K562 (cell line): ENCODE results near the gene DDR1. TPM values are rescaled to one million over a fixed set of nuclear protein-coding genes. Genes with fewer than 3 reads are reported as not detected.

ENCODE experiments used
- ATAC-seq: fragments of 200-7000 bp; cut with Tn5 transposase; 3 replicates; pipeline ENCODE4 v1.9.1; 2020; ENCODE audit warnings: moderate library complexity
- BruUV-seq: library from RNA; stranded (reverse); fragments of 400-500 nt; replicated peaks from 2 replicates; lab custom pipeline; 2021; lab: Mats Ljungman, UMichigan
- CTCF ChIA-PET: fragments of 300-600 bp; formaldehyde crosslinking; extraction: SDS; loops from one replicate; lab custom pipeline; 2021; ENCODE audit warnings: low intra/inter-chr PET ratio; lab: Yijun Ruan, JAX
- POLR2A ChIA-PET: fragments of 300-600, 350-650 bp; sonication (Branson Sonifier 250); formaldehyde crosslinking; extraction: SDS; loops from one replicate; lab custom pipeline; 2021; ENCODE audit warnings: antibody characterized with exemption, inconsistent platforms; lab: Yijun Ruan, JAX
- DNase-seq, 4 experiments: peaks; one replicate each; pipeline versions ENCODE4 v3.0.0 to v3.0.0-alpha.2; 2011 to 2018; ENCODE audit warnings: low spot score in 3 of 4, mixed read lengths in 3 of 4; ENCODE audit errors: extremely low read depth in 1 of 4
- FAIRE-seq: peaks from 2 replicates; lab custom pipeline; 2011; peaks lifted over from hg19 to GRCh38; lab: Jason Lieb, UNC
- H2AFZ ChIP-seq: 2 replicates; pipeline ENCODE4 v1.6.0; 2011; ENCODE audit warnings: low read depth, low read length, control low read depth, inconsistent platforms
- H3K27ac ChIP-seq: fragments of 200-600 bp; 3 replicates; pipeline ENCODE4 v1.8.0; 2011; ENCODE audit warnings: low read depth, mild to moderate bottlenecking, control low read depth, inconsistent platforms, low read length, moderate library complexity, mixed read lengths; ENCODE audit errors: extremely low read depth
- H3K27me3 ChIP-seq, 2 experiments: fragments of 300-600 bp in 1 of 2; 2 replicates in 1 of 2; 3 replicates in 1 of 2; pipeline versions ENCODE4 v1.6.0 to v1.8.0; 2011; ENCODE audit warnings: inconsistent platforms in 2 of 2, low read length in 2 of 2, mild to moderate bottlenecking in 1 of 2, mixed read lengths in 1 of 2, moderate library complexity in 1 of 2; ENCODE audit not compliant: control insufficient read depth in 2 of 2, insufficient read depth in 2 of 2
- H3K36me3 ChIP-seq: fragments of 300-600 bp; 3 replicates; pipeline ENCODE4 v1.8.0; 2011; ENCODE audit warnings: mild to moderate bottlenecking, low read length, inconsistent platforms; ENCODE audit not compliant: control insufficient read depth, insufficient read depth
- H3K4me1 ChIP-seq, 2 experiments: fragments of 200-600 bp in 1 of 2; replicated peaks in 1 of 2; 2 replicates in 1 of 2; 3 replicates in 1 of 2; pipeline versions ENCODE4 v1.5.1 to v1.8.0; 2011; ENCODE audit warnings: inconsistent platforms in 2 of 2, low read length in 2 of 2, mild to moderate bottlenecking in 1 of 2, mixed read lengths in 1 of 2, moderate library complexity in 1 of 2; ENCODE audit not compliant: control insufficient read depth in 2 of 2, insufficient read depth in 2 of 2
- H3K4me2 ChIP-seq: 2 replicates; pipeline ENCODE4 v1.6.1; 2011; ENCODE audit warnings: low read length, control low read depth, inconsistent platforms, mixed read lengths; ENCODE audit not compliant: insufficient read depth
- H3K4me3 ChIP-seq: fragments of 200-600 bp; sonication (generic), shearing (Covaris generic); 2 replicates; pipeline ENCODE4 v1.5.1; 2016; ENCODE audit warnings: control low read depth, inconsistent platforms
- H3K79me2 ChIP-seq: fragments of 200-600 bp; 3 replicates; pipeline ENCODE4 v1.8.0; 2011; ENCODE audit warnings: low read length, inconsistent platforms; ENCODE audit not compliant: control insufficient read depth, insufficient read depth
- H3K9ac ChIP-seq, 2 experiments: 2 replicates each; pipeline versions ENCODE4 v1.6.0 to v1.6.1; 2011; ENCODE audit warnings: low read depth in 2 of 2, low read length in 2 of 2, control low read depth in 1 of 2, inconsistent platforms in 1 of 2, mild to moderate bottlenecking in 1 of 2, mixed read lengths in 1 of 2; ENCODE audit not compliant: insufficient read depth in 1 of 2
- H3K9me1 ChIP-seq: one replicate; pipeline ENCODE4 v1.6.0; 2011; ENCODE audit warnings: inconsistent platforms, mild to moderate bottlenecking, low read length, moderate library complexity; ENCODE audit not compliant: control insufficient read depth, insufficient read depth
- H3K9me3 ChIP-seq: replicated peaks from 2 replicates; pipeline ENCODE4 v1.5.1; 2011; ENCODE audit warnings: low read depth, low read length, inconsistent platforms; ENCODE audit not compliant: control insufficient read depth, insufficient read depth
- H4K20me1 ChIP-seq: replicated peaks from 2 replicates; pipeline ENCODE4 v1.6.1; 2011; ENCODE audit warnings: low read length, inconsistent platforms, mixed read lengths; ENCODE audit not compliant: control insufficient read depth, insufficient read depth
- CUX1 ChIP-seq: fragments of 200-800 bp; sonication (Bioruptor generic); IDR thresholded peaks from 2 replicates; pipeline ENCODE4 v1.6.1; 2016; ENCODE audit warnings: missing genetic modification characterization, missing compliant biosample characterization
- FOXJ3 ChIP-seq: sonication (generic); formaldehyde crosslinking; IDR thresholded peaks from 2 replicates; pipeline ENCODE4 v1.4.0; 2020; ENCODE audit warnings: mild to moderate bottlenecking, missing genetic modification reagents
- NCOA1 ChIP-seq: fragments of 450-650 bp; IDR thresholded peaks from 2 replicates; pipeline ENCODE4 v1.6.1; 2016; ENCODE audit warnings: low read depth
- NR2C2 ChIP-seq, 2 experiments: fragments of 200-800 bp in 1 of 2; sonication (Bioruptor generic) in 1 of 2; sonication (generic) in 1 of 2; formaldehyde crosslinking in 1 of 2; IDR thresholded peaks; 2 replicates each; pipeline versions ENCODE4 v1.6.1 to v1.8.0; 2016 to 2022; ENCODE audit warnings: mild to moderate bottlenecking in 1 of 2, missing compliant biosample characterization in 1 of 2, missing genetic modification characterization in 1 of 2, missing genetic modification reagents in 1 of 2
- ZBTB34 ChIP-seq: fragments of 250-450 bp; sonication (Bioruptor Pico); IDR thresholded peaks from 2 replicates; pipeline ENCODE4 v1.8.0; 2021; ENCODE audit warnings: mild to moderate bottlenecking, moderate library complexity
- ZNF609 ChIP-seq: sonication (generic); formaldehyde crosslinking; IDR thresholded peaks from 2 replicates; pipeline ENCODE4 v1.8.1; 2023; ENCODE audit warnings: missing genetic modification reagents, mild to moderate bottlenecking, borderline replicate concordance
- WGBS: fragments of 100-300 bp; shearing (Covaris generic); methylation state at CpG from one replicate; pipeline ENCODE4 v1.1.6; 2016; ENCODE audit warnings: low coverage, mixed read lengths; ENCODE audit not compliant: insufficient coverage; ENCODE audit errors: missing lambda C conversion rate; 5-methylcytosine and 5-hydroxymethylcytosine counted together
- in situ Hi-C: fragments of 300-500 bp; cut with MboI; formaldehyde crosslinking; loops from 4 replicates; pipeline ENCODE4 v1.15.0; 2018; ENCODE audit warnings: inconsistent platforms, mixed read lengths
- intact Hi-C: fragments of 100-400 bp; cut with micrococcal nuclease; formaldehyde crosslinking; loops from 2 replicates; pipeline ENCODE4 v1.14.2; 2022
- polyA plus RNA-seq, 8 experiments: library from polyadenylated mRNA; depleted of rRNA in 4 of 8; stranded (reverse) in 5 of 8; unstranded in 3 of 8; fragments of >200 nt; fragmentation: Nextera tagmentation in 2 of 8; fragmentation: Illumina TruSeq in 1 of 8; extraction: Ambion mirVana in 2 of 8; extraction: Trizol in 1 of 8; gene quantifications; 2 replicates each; pipeline versions ENCODE4 v1.2.1 to v1.2.3, GENCODE V29; 2011 to 2014; ENCODE audit warnings: inconsistent platforms in 1 of 8, missing spikeins in 1 of 8
- total RNA-seq, 7 experiments: library from RNA; depleted of rRNA in 6 of 7; stranded (reverse); fragments of >200 nt in 6 of 7; fragmentation: Illumina TruSeq in 2 of 7; extraction: Trizol in 2 of 7; gene quantifications; 2 replicates each; pipeline versions ENCODE4 v1.2.1 to v1.2.3, GENCODE V29; 2011 to 2021; ENCODE audit warnings: low replicate concordance in 1 of 7

Gene DDR1
- total and polyA plus RNA-seq, 9 of the 15 experiments (the other 6 are each of a cell fraction or from before 2014, with no cell fraction given), result 1.4 to 44.6 (median 12.2) TPM

- no peak for TF ChIP-seq ZNF609 (CRISPR knock-in tag)
- no peak for TF ChIP-seq NCOA1
Measured at GRCh38 chr6:30930506-30930905, 46.2 kb downstream of the DDR1 start (continued).

GRCh38 chr6:30931272-30931671 lies 47.0 kb downstream of the DDR1 start:
- intact Hi-C loops, result no loop called here
- ChIA-PET CTCF (no interaction called here), POLR2A (interaction anchor here (1.0 to 1.5 kb wide), 2 partner anchors 10 to 12 kb away, joined by 3 to 6 read pairs; no protein-coding TSS in a partner anchor)
- H3K4me2 ChIP-seq, result no peak overlapping the region
- H3K36me3 ChIP-seq, result peaks cover 5% of the 10 kb centered on the region; the same call in 2 of the 3 replicates
- H2AFZ ChIP-seq, result no peak overlapping the region
- H3K9me1 ChIP-seq, result no peaks in the 10 kb centered on the region
- ATAC-seq (no peak), DNase-seq (no peak), FAIRE-seq (no peak)
- no peaks in the 10 kb centered on the region for H4K20me1 ChIP-seq
- 7% methylated on average over 8 of the region's 8 CpGs for WGBS
- in situ Hi-C loops, result no loop called here
- no TSS peak for BruUV-seq
- no peak overlapping the region for H3K9ac ChIP-seq
- no peak overlapping the region for H3K4me3 ChIP-seq
- no peaks in the 10 kb centered on the region for H3K79me2 ChIP-seq
- peaks cover 0 to 13% of the 10 kb centered on the region in 2 experiments; a peak in 2 of 5 replicates for H3K27me3 ChIP-seq
- H3K4me1 ChIP-seq, result no peaks in the 10 kb centered on the region; a peak in 2 of 5 replicates
- peaks cover 4% of the 10 kb centered on the region; the same call in 1 of the 2 replicates for H3K9me3 ChIP-seq
- no peak overlapping the region for H3K27ac ChIP-seq
- TF ChIP-seq NR2C2 (CRISPR knock-in tag; IDR thresholded peaks at IDR 0.05), result no peak
- TF ChIP-seq NR2C2 (tag; IDR thresholded peaks at IDR 0.05), result no peak
- TF ChIP-seq FOXJ3 (CRISPR knock-in tag), result no peak
- no peak for TF ChIP-seq ZBTB34
- no peak for TF ChIP-seq CUX1 (CRISPR knock-in tag)
